K562 (cell line): ENCODE data around the gene GIGYF2. TPM values are rescaled to one million over a fixed set of nuclear protein-coding genes. Genes with fewer than 3 reads are reported as not detected.

Experiments
- ATAC-seq: fragments of 200-7000 bp; cut with Tn5 transposase; 3 replicates; pipeline ENCODE4 v1.9.1; 2020; ENCODE audit warnings: moderate library complexity
- BruUV-seq: library from RNA; stranded (reverse); fragments of 400-500 nt; replicated peaks from 2 replicates; lab custom pipeline; 2021; lab: Mats Ljungman, UMichigan
- CTCF ChIA-PET: fragments of 300-600 bp; formaldehyde crosslinking; extraction: SDS; loops from one replicate; lab custom pipeline; 2021; ENCODE audit warnings: low intra/inter-chr PET ratio; lab: Yijun Ruan, JAX
- POLR2A ChIA-PET: fragments of 300-600, 350-650 bp; sonication (Branson Sonifier 250); formaldehyde crosslinking; extraction: SDS; loops from one replicate; lab custom pipeline; 2021; ENCODE audit warnings: antibody characterized with exemption, inconsistent platforms; lab: Yijun Ruan, JAX
- DNase-seq, 4 experiments: peaks; one replicate each; pipeline versions ENCODE4 v3.0.0 to v3.0.0-alpha.2; 2011 to 2018; ENCODE audit warnings: low spot score in 3 of 4, mixed read lengths in 3 of 4; ENCODE audit errors: extremely low read depth in 1 of 4
- FAIRE-seq: peaks from 2 replicates; lab custom pipeline; 2011; peaks lifted over from hg19 to GRCh38; lab: Jason Lieb, UNC
- H2AFZ ChIP-seq: 2 replicates; pipeline ENCODE4 v1.6.0; 2011; ENCODE audit warnings: low read depth, low read length, control low read depth, inconsistent platforms
- H3K27ac ChIP-seq: fragments of 200-600 bp; 3 replicates; pipeline ENCODE4 v1.8.0; 2011; ENCODE audit warnings: low read depth, mild to moderate bottlenecking, control low read depth, inconsistent platforms, low read length, moderate library complexity, mixed read lengths; ENCODE audit errors: extremely low read depth
- H3K27me3 ChIP-seq, 2 experiments: fragments of 300-600 bp in 1 of 2; 2 replicates in 1 of 2; 3 replicates in 1 of 2; pipeline versions ENCODE4 v1.6.0 to v1.8.0; 2011; ENCODE audit warnings: inconsistent platforms in 2 of 2, low read length in 2 of 2, mild to moderate bottlenecking in 1 of 2, mixed read lengths in 1 of 2, moderate library complexity in 1 of 2; ENCODE audit not compliant: control insufficient read depth in 2 of 2, insufficient read depth in 2 of 2
- H3K36me3 ChIP-seq: fragments of 300-600 bp; 3 replicates; pipeline ENCODE4 v1.8.0; 2011; ENCODE audit warnings: mild to moderate bottlenecking, low read length, inconsistent platforms; ENCODE audit not compliant: control insufficient read depth, insufficient read depth
- H3K4me1 ChIP-seq, 2 experiments: fragments of 200-600 bp in 1 of 2; replicated peaks in 1 of 2; 2 replicates in 1 of 2; 3 replicates in 1 of 2; pipeline versions ENCODE4 v1.5.1 to v1.8.0; 2011; ENCODE audit warnings: inconsistent platforms in 2 of 2, low read length in 2 of 2, mild to moderate bottlenecking in 1 of 2, mixed read lengths in 1 of 2, moderate library complexity in 1 of 2; ENCODE audit not compliant: control insufficient read depth in 2 of 2, insufficient read depth in 2 of 2
- H3K4me2 ChIP-seq: 2 replicates; pipeline ENCODE4 v1.6.1; 2011; ENCODE audit warnings: low read length, control low read depth, inconsistent platforms, mixed read lengths; ENCODE audit not compliant: insufficient read depth
- H3K4me3 ChIP-seq: fragments of 200-600 bp; sonication (generic), shearing (Covaris generic); 2 replicates; pipeline ENCODE4 v1.5.1; 2016; ENCODE audit warnings: control low read depth, inconsistent platforms
- H3K79me2 ChIP-seq: fragments of 200-600 bp; 3 replicates; pipeline ENCODE4 v1.8.0; 2011; ENCODE audit warnings: low read length, inconsistent platforms; ENCODE audit not compliant: control insufficient read depth, insufficient read depth
- H3K9ac ChIP-seq, 2 experiments: 2 replicates each; pipeline versions ENCODE4 v1.6.0 to v1.6.1; 2011; ENCODE audit warnings: low read depth in 2 of 2, low read length in 2 of 2, control low read depth in 1 of 2, inconsistent platforms in 1 of 2, mild to moderate bottlenecking in 1 of 2, mixed read lengths in 1 of 2; ENCODE audit not compliant: insufficient read depth in 1 of 2
- H3K9me1 ChIP-seq: one replicate; pipeline ENCODE4 v1.6.0; 2011; ENCODE audit warnings: inconsistent platforms, mild to moderate bottlenecking, low read length, moderate library complexity; ENCODE audit not compliant: control insufficient read depth, insufficient read depth
- H3K9me3 ChIP-seq: replicated peaks from 2 replicates; pipeline ENCODE4 v1.5.1; 2011; ENCODE audit warnings: low read depth, low read length, inconsistent platforms; ENCODE audit not compliant: control insufficient read depth, insufficient read depth
- H4K20me1 ChIP-seq: replicated peaks from 2 replicates; pipeline ENCODE4 v1.6.1; 2011; ENCODE audit warnings: low read length, inconsistent platforms, mixed read lengths; ENCODE audit not compliant: control insufficient read depth, insufficient read depth
- GABPB2 ChIP-seq: fragments of 250-450 bp; sonication (Bioruptor Pico); conservative IDR thresholded peaks from 2 replicates; pipeline ENCODE4 v1.5.1; 2021; ENCODE audit warnings: mild to moderate bottlenecking
- HOXB6 ChIP-seq: fragments of 250-450 bp; sonication (Bioruptor Pico); IDR thresholded peaks from 2 replicates; pipeline ENCODE4 v1.5.1; 2022; ENCODE audit warnings: mild to moderate bottlenecking, borderline replicate concordance
- KLF10 ChIP-seq: fragments of 250-450 bp; sonication (Bioruptor Pico); IDR thresholded peaks from 2 replicates; pipeline ENCODE4 v1.6.1; 2021; ENCODE audit warnings: matching md5 sums
- MBD1 ChIP-seq: fragments of 250-450 bp; sonication (Bioruptor Pico); IDR thresholded peaks from 2 replicates; pipeline ENCODE4 v1.8.0; 2022; ENCODE audit warnings: inconsistent platforms
- MTA3 ChIP-seq: fragments of 450-650 bp; formaldehyde crosslinking; IDR thresholded peaks from 2 replicates; pipeline ENCODE4 v1.6.1; 2017; ENCODE audit warnings: mild to moderate bottlenecking, borderline replicate concordance
- NFE2L1 ChIP-seq: fragments of 450-650 bp; IDR thresholded peaks from 2 replicates; pipeline ENCODE4 v1.6.1; 2016; ENCODE audit warnings: missing genetic modification characterization, low read depth, mild to moderate bottlenecking, missing compliant biosample characterization, moderate library complexity, borderline replicate concordance
- RBM22 ChIP-seq: fragments of 200-400 bp; formaldehyde crosslinking; IDR thresholded peaks from 2 replicates; pipeline ENCODE4 v1.6.1; 2018; ENCODE audit warnings: low read length, low read depth; ENCODE audit not compliant: poor library complexity, severe bottlenecking
- SAP30 ChIP-seq: fragments of 200-600 bp; sonication (generic); IDR thresholded peaks from 2 replicates; pipeline ENCODE4 v1.6.1; 2012; ENCODE audit warnings: borderline replicate concordance, low read depth, mild to moderate bottlenecking, moderate library complexity, low read length, control low read depth, inconsistent platforms; ENCODE audit not compliant: insufficient read depth, poor library complexity, severe bottlenecking
- TAF9B ChIP-seq: fragments of 450-650 bp; IDR thresholded peaks from 2 replicates; pipeline ENCODE4 v1.6.1; 2018; ENCODE audit warnings: mild to moderate bottlenecking; ENCODE audit not compliant: partially characterized antibody
- ZNF121 ChIP-seq: sonication (generic); formaldehyde crosslinking; conservative IDR thresholded peaks from 2 replicates; pipeline ENCODE4 v1.8.0; 2022; ENCODE audit warnings: missing genetic modification reagents
- ZNF146 ChIP-seq: IDR thresholded peaks from one replicate; pipeline ENCODE4 v1.6.1; 2018; ENCODE audit warnings: missing compliant biosample characterization; ENCODE audit not compliant: unreplicated experiment
- ZNF174 ChIP-seq: fragments of 250-450 bp; sonication (Bioruptor Pico); IDR thresholded peaks from 2 replicates; pipeline ENCODE4 v1.4.0; 2020; ENCODE audit warnings: mild to moderate bottlenecking
- ZNF324 ChIP-seq: fragments of 250-450 bp; sonication (Bioruptor Pico); IDR thresholded peaks from 2 replicates; pipeline ENCODE4 v1.4.0; 2020; ENCODE audit warnings: mild to moderate bottlenecking
- ZNF384 ChIP-seq: IDR thresholded peaks from 2 replicates; pipeline ENCODE4 v1.6.1; 2012; ENCODE audit warnings: low read depth, low read length, improper control_type of control experiment
- ZNF431 ChIP-seq: sonication (generic); formaldehyde crosslinking; IDR thresholded peaks from 2 replicates; pipeline ENCODE4 v1.8.0; 2022; ENCODE audit warnings: mild to moderate bottlenecking, missing genetic modification reagents
- ZNF444 ChIP-seq: fragments of 250-450 bp; sonication (Bioruptor Pico); IDR thresholded peaks from 2 replicates; pipeline ENCODE4 v1.4.0; 2020; ENCODE audit warnings: mild to moderate bottlenecking, moderate library complexity
- ZNF586 ChIP-seq: fragments of 450-650 bp; formaldehyde crosslinking; conservative IDR thresholded peaks from 2 replicates; pipeline ENCODE4 v1.4.0; 2020; ENCODE audit warnings: mild to moderate bottlenecking, moderate library complexity
- WGBS: fragments of 100-300 bp; shearing (Covaris generic); methylation state at CpG from one replicate; pipeline ENCODE4 v1.1.6; 2016; ENCODE audit warnings: low coverage, mixed read lengths; ENCODE audit not compliant: insufficient coverage; ENCODE audit errors: missing lambda C conversion rate; 5-methylcytosine and 5-hydroxymethylcytosine counted together
- in situ Hi-C: fragments of 300-500 bp; cut with MboI; formaldehyde crosslinking; loops from 4 replicates; pipeline ENCODE4 v1.15.0; 2018; ENCODE audit warnings: inconsistent platforms, mixed read lengths
- intact Hi-C: fragments of 100-400 bp; cut with micrococcal nuclease; formaldehyde crosslinking; loops from 2 replicates; pipeline ENCODE4 v1.14.2; 2022
- polyA plus RNA-seq, 8 experiments: library from polyadenylated mRNA; depleted of rRNA in 4 of 8; stranded (reverse) in 5 of 8; unstranded in 3 of 8; fragments of >200 nt; fragmentation: Nextera tagmentation in 2 of 8; fragmentation: Illumina TruSeq in 1 of 8; extraction: Ambion mirVana in 2 of 8; extraction: Trizol in 1 of 8; gene quantifications; 2 replicates each; pipeline versions ENCODE4 v1.2.1 to v1.2.3, GENCODE V29; 2011 to 2014; ENCODE audit warnings: inconsistent platforms in 1 of 8, missing spikeins in 1 of 8
- total RNA-seq, 7 experiments: library from RNA; depleted of rRNA in 6 of 7; stranded (reverse); fragments of >200 nt in 6 of 7; fragmentation: Illumina TruSeq in 2 of 7; extraction: Trizol in 2 of 7; gene quantifications; 2 replicates each; pipeline versions ENCODE4 v1.2.1 to v1.2.3, GENCODE V29; 2011 to 2021; ENCODE audit warnings: low replicate concordance in 1 of 7

The GIGYF2 gene
- total and polyA plus RNA-seq, 9 of the 15 experiments (the other 6 are each of a cell fraction or from before 2014, with no cell fraction given): 12.7 to 52.7 (median 34.9) TPM

- 90% methylated on average over 2 of the region's 4 CpGs for WGBS
- BruUV-seq: no TSS peak
- CTCF ChIA-PET: no interaction called here
Observed at GRCh38 chr2:232741294-232741693, 44.2 kb downstream of the GIGYF2 start.

GRCh38 chr2:232741972-232742371, 44.8 kb downstream of the GIGYF2 start:
- Histone ChIP-seq H3K27me3 (no peaks in the 10 kb centered on the region), H3K9me1 (no peaks in the 10 kb centered on the region), H3K4me3 (no peak overlapping the region), H3K4me1 (no peaks in the 10 kb centered on the region), H3K79me2 (no peaks in the 10 kb centered on the region), H3K9ac (no peak overlapping the region), H2AFZ (no peak overlapping the region), H3K9me3 (no peaks in the 10 kb centered on the region), H3K36me3 (peaks cover 29% of the 10 kb centered on the region), H3K27ac (no peak overlapping the region), H3K4me2 (no peak overlapping the region), H4K20me1 (no peaks in the 10 kb centered on the region)
- FAIRE-seq: no peak
- ATAC-seq: no peak
- in situ Hi-C loops (no loop called here), intact Hi-C loops (no loop called here)
- CTCF ChIA-PET: no interaction called here
- WGBS: 94% methylated on average over 3 of the region's 3 CpGs
- no peak for DNase-seq
- POLR2A ChIA-PET: no interaction called here
- no TSS peak for BruUV-seq
- no peak for TF ChIP-seq MBD1 (CRISPR knock-in tag)
- TF ChIP-seq KLF10 (CRISPR knock-in tag): no peak
- TF ChIP-seq HOXB6 (CRISPR knock-in tag): no peak
- TF ChIP-seq ZNF444 (CRISPR knock-in tag): no peak
- TF ChIP-seq ZNF324 (CRISPR knock-in tag): no peak
- no peak for TF ChIP-seq ZNF384
- TF ChIP-seq TAF9B: no peak
- TF ChIP-seq GABPB2 (CRISPR knock-in tag): no peak
- TF ChIP-seq MTA3: no peak
- no peak for TF ChIP-seq ZNF121 (CRISPR knock-in tag)
- TF ChIP-seq ZNF146 (CRISPR knock-in tag): no peak

More at GRCh38 chr2:232741294-232741693, 44.2 kb downstream of the GIGYF2 start:
- H2AFZ ChIP-seq: no peak overlapping the region
- no peak for TF ChIP-seq SAP30
- no peak for TF ChIP-seq ZNF174 (CRISPR knock-in tag)
- TF ChIP-seq NFE2L1 (tag): no peak
- TF ChIP-seq ZNF431: no peak
- TF ChIP-seq RBM22: no peak
- no peak for TF ChIP-seq ZNF586 (CRISPR knock-in tag)
- TF ChIP-seq, all 486 proteins: peak for 0
- Histone ChIP-seq H3K4me1 (no peaks in the 10 kb centered on the region), H3K27me3 (no peaks in the 10 kb centered on the region), H3K79me2 (no peaks in the 10 kb centered on the region), H3K9me3 (no peaks in the 10 kb centered on the region), H3K36me3 (peaks cover 26% of the 10 kb centered on the region), H3K9me1 (no peaks in the 10 kb centered on the region), H3K4me3 (no peak overlapping the region), H3K9ac (no peak overlapping the region), H3K27ac (no peak overlapping the region), H4K20me1 (no peaks in the 10 kb centered on the region), H3K4me2 (no peak overlapping the region)
- ATAC-seq: no peak
- in situ Hi-C loops: no loop called here
- no peak for FAIRE-seq
- intact Hi-C loops: no loop called here
- no peak for DNase-seq
- POLR2A ChIA-PET: no interaction called here
